CD4-positive, alpha-beta T cell treated with Interleukin-12 subunit alpha and Interleukin-12 subunit beta, for 1 hour (primary cell): ENCODE results near the gene KRT6A.
"Not testable (repeated sequence)": the region's sequence is repeated elsewhere in the genome, so short reads cannot be mapped to it uniquely, and the experiment has no call there.

Experiments
- DNase-seq: peaks from one replicate; pipeline ENCODE4 v3.0.0-alpha.2; 2020

The KRT6A gene

GRCh38 chr12:52499806-52500560, 6.9 kb upstream of the KRT6A start:
- no peak for DNase-seq

- DNase-seq, result no peak
These were observed 5.9 kb upstream of the KRT6A start for GRCh38 chr12:52498946-52499345.

- no peak for DNase-seq
These were observed 4.9 kb upstream of the KRT6A start for GRCh38 chr12:52497975-52498374.

GRCh38 chr12:52496590-52497071, 3.6 kb upstream of the KRT6A start:
- DNase-seq, result no peak

GRCh38 chr12:52496054-52496453, 3.0 kb upstream of the KRT6A start:
- no peak for DNase-seq

- DNase-seq, result no peak
These were observed 2.3 kb upstream of the KRT6A start for GRCh38 chr12:52495389-52495788.

GRCh38 chr12:52494518-52494917, 1.5 kb upstream of the KRT6A start:
- DNase-seq, result no peak

GRCh38 chr12:52494100-52494499, 1.0 kb upstream of the KRT6A start:
- no peak for DNase-seq

GRCh38 chr12:52492405-52492804, 652 bp downstream of the KRT6A start:
- not testable (repeated sequence) for DNase-seq

GRCh38 chr12:52491495-52491894, 1.6 kb downstream of the KRT6A start:
- not testable (repeated sequence) for DNase-seq

GRCh38 chr12:52488736-52489135, 4.3 kb downstream of the KRT6A start:
- no peak for DNase-seq

GRCh38 chr12:52487744-52488443, 5.2 kb downstream of the KRT6A start:
- not testable (repeated sequence) for DNase-seq

GRCh38 chr12:52487211-52487610, 5.8 kb downstream of the KRT6A start:
- no peak for DNase-seq

- no peak for DNase-seq
These were observed 6.6 kb downstream of the KRT6A start for GRCh38 chr12:52486166-52487105.

- DNase-seq, result no peak
These were observed 13.0 kb downstream of the KRT6A start for GRCh38 chr12:52480073-52480472.

GRCh38 chr12:52477651-52478050, 15.4 kb downstream of the KRT6A start:
- no peak for DNase-seq

- no peak for DNase-seq
These were observed 18.8 kb downstream of the KRT6A start for GRCh38 chr12:52474212-52474611.

GRCh38 chr12:52473768-52474167, 19.3 kb downstream of the KRT6A start, which contains the start of gene KRT6C:
TSS of gene KRT6C (minus strand) at chr12:52473805. CDS start at chr12:52473737, 68 bp downstream.
- DNase-seq, result no peak

- DNase-seq, result no peak
These were observed 23.2 kb downstream of the KRT6A start for GRCh38 chr12:52469853-52470252.

GRCh38 chr12:52464897-52465296, 28.2 kb downstream of the KRT6A start:
- DNase-seq, result no peak

- DNase-seq, result no peak
These were observed 31.4 kb downstream of the KRT6A start for GRCh38 chr12:52461693-52462092.

GRCh38 chr12:52458861-52459260, 34.2 kb downstream of the KRT6A start:
- no peak for DNase-seq

- no peak for DNase-seq
These were observed 37.2 kb downstream of the KRT6A start for GRCh38 chr12:52455821-52456220.
